Left lung (tissue), 10 donors: Measurements from ENCODE around the gene RNU5B-1. TPM values are rescaled to one million over a fixed set of nuclear protein-coding genes. Genes with fewer than 3 reads are reported as not detected.
A peak's percentile ranks its signal among the peaks of the same experiment; 100 is the strongest.

Source experiments
- ATAC-seq: fragments of 200-7000 bp; cut with Tn5 transposase; one replicate; pipeline ENCODE4 v1.9.1; 2020; ENCODE audit warnings: moderate library complexity
- DNase-seq, 4 donors: peaks; one replicate each; pipeline ENCODE4 v3.0.0-alpha.2; 2013 to 2020
- H3K27ac ChIP-seq, 2 donors: fragments of 200-600 bp; sonication (generic) in 1 of 2; one replicate each; pipeline versions ENCODE4 v1.5.0 to v1.8.0; 2020 to 2021
- H3K27me3 ChIP-seq, 2 donors: fragments of 200-600 bp; sonication (generic) in 1 of 2; one replicate each; pipeline versions ENCODE4 v1.5.0 to v1.8.0; 2020 to 2021
- H3K36me3 ChIP-seq, 2 donors: fragments of 200-600 bp; sonication (generic) in 1 of 2; one replicate each; pipeline versions ENCODE4 v1.5.0 to v1.8.0; 2020 to 2021
- H3K4me1 ChIP-seq, 2 donors: fragments of 200-600 bp; one replicate each; pipeline ENCODE4 v1.8.0; 2021
- H3K4me3 ChIP-seq, 2 donors: fragments of 200-600 bp; sonication (generic) in 1 of 2; one replicate each; pipeline versions ENCODE4 v1.5.0 to v1.8.0; 2020 to 2021; ENCODE audit warnings: mild to moderate bottlenecking in 1 of 2
- H3K9me3 ChIP-seq, 2 donors: fragments of 200-600 bp; sonication (generic) in 1 of 2; one replicate each; pipeline versions ENCODE4 v1.5.0 to v1.8.0; 2020 to 2021
- intact Hi-C, 2 donors: fragments of 100-400 bp; cut with DNase I; formaldehyde crosslinking; loops; one replicate each; pipeline versions ENCODE4 v1.11.2 to v1.14.2; 2022
- polyA plus RNA-seq, 6 donors: library from polyadenylated mRNA; unstranded; fragments of 120-200 nt; gene quantifications; one replicate each; pipeline ENCODE4 v1.2.1, GENCODE V29; 2013; ENCODE audit not compliant: insufficient read length in 6 of 6
- total RNA-seq, 2 donors: library from RNA; stranded (reverse); fragmentation: NEBNext Ultra II Directional; extraction: Animal tissue kit (Norgen Biotek cat#: 25700); gene quantifications; one replicate each; pipeline ENCODE4 v1.2.1, GENCODE V29; 2021
- TF ChIP-seq, protein P1 (sequence below), 2 donors: fragments of 200-600 bp; sonication (generic) in 1 of 2; IDR thresholded peaks; one replicate each; pipeline versions ENCODE4 v1.5.0 to v1.8.0; 2021; ENCODE audit warnings: antibody characterized with exemption in 2 of 2
- donor health status: DM: no; HTN: yes; CAD: no.
- donor health status: DM: no; HTN: no; CAD: no.

The RNU5B-1 gene
- total and polyA plus RNA-seq, 8 donors = 26.6 TPM; not detected in 7

DNA sequence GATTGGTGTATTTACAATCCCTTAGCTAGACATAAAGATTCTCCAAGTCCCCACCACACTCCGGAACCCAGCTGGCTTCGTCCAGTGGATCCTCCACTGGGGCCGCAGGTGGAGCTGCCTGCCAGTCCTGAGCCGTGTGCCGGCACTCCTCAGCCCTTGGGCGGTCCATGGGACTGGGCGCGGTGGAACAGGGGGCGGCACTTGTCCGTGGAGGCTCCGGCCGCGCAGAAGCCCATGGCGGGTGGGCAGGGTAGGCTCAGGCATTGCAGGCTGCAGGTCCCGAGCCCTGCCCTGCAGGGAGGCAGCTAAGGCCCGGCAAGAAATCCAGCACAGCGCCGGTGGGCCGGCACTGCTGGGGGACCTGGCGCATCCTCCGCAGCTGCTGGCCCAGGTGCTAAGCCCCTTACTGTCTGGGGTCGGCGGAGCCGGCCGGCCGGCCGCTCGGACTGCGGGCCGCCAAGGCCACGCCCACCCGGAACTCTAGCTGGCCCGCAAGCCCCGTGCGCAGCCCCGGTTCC, 3.5 kb upstream of the RNU5B-1 start:
- no peak overlapping the region for H3K4me3 ChIP-seq
- intact Hi-C loops = no loop called here
- DNase-seq = no peak
- TF ChIP-seq, protein P1, sequence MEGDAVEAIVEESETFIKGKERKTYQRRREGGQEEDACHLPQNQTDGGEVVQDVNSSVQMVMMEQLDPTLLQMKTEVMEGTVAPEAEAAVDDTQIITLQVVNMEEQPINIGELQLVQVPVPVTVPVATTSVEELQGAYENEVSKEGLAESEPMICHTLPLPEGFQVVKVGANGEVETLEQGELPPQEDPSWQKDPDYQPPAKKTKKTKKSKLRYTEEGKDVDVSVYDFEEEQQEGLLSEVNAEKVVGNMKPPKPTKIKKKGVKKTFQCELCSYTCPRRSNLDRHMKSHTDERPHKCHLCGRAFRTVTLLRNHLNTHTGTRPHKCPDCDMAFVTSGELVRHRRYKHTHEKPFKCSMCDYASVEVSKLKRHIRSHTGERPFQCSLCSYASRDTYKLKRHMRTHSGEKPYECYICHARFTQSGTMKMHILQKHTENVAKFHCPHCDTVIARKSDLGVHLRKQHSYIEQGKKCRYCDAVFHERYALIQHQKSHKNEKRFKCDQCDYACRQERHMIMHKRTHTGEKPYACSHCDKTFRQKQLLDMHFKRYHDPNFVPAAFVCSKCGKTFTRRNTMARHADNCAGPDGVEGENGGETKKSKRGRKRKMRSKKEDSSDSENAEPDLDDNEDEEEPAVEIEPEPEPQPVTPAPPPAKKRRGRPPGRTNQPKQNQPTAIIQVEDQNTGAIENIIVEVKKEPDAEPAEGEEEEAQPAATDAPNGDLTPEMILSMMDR (IDR thresholded peaks at IDR 0.05) = no peak
- ATAC-seq = no peak
- H3K27ac ChIP-seq = no peak overlapping the region
- no peaks in the 10 kb centered on the region for H3K27me3 ChIP-seq
- no peaks in the 10 kb centered on the region for H3K9me3 ChIP-seq
- H3K4me1 ChIP-seq = peaks cover 4 to 44% of the 10 kb centered on the region in 2 donors
- no peaks in the 10 kb centered on the region for H3K36me3 ChIP-seq

DNA sequence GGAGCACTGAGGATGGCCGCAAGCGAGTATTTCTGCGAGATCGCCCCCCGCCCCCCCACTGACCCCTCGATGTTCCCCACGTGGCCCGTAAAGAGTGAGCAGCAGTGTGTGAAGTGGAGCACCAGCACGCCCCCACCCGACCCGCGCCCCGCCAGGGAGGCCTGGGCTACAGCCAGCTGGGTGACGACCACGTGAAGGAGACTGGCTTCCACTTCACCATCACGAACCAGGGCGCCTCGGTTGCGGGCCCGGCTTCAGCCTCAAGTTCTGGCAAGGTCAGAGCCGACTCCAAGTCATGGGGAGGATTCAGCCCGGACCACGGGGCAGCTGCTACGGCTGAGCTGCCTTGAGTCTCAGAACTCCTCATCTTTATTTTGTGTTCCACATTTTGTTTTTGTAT, 2.4 kb upstream of the RNU5B-1 start:
- Histone ChIP-seq H3K4me1 (peaks cover 4 to 36% of the 10 kb centered on the region in 2 donors), H3K9me3 (no peaks in the 10 kb centered on the region), H3K4me3 (no peak overlapping the region), H3K36me3 (no peaks in the 10 kb centered on the region), H3K27ac (no peak overlapping the region), H3K27me3 (no peaks in the 10 kb centered on the region)
- intact Hi-C loops = no loop called here
- ATAC-seq = no peak
- DNase-seq = no peak
- TF ChIP-seq, protein P1 (IDR thresholded peaks at IDR 0.05) = no peak

DNA sequence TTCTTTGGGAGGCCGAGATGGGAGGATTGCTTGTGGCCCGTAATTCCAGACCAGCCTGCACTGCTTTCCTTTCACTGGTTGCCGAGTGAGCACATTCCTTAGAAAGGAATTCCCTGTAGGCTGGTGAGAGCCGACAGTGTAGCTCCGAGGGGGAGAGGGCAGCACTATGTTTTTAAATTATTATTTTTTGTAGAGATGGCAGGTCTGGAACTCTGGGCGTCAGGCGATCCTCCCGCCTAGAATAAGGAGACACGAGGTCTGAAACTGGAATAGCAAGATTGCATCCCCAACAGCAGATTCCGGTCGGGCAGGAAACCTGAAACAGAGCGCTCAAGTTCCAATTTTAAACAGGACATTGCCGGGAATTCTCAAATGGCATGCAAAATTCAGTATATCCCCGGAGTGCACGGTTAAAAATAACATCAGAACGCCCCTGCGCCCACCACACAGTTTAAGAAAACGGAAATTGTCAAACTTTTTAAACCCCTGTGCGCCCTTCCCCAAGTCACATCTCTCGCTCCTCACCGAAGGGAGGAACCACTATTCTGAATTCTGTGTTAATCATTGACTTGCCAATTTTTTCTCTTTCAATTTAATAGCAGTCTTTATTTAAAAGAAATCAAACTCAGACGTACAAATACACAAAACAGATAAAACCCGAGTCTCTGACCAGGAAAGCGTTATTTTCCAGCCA, 643 bp upstream of the RNU5B-1 start:
- TF ChIP-seq, protein P1 (IDR thresholded peaks at IDR 0.05) = no peak
- DNase-seq (peak in 2 of 4 donors; percentile 72 to 76), ATAC-seq (peak; percentile 72)
- H3K9me3 ChIP-seq = no peaks in the 10 kb centered on the region
- peak overlapping the region; percentile 90 to 92 for H3K27ac ChIP-seq
- intact Hi-C loops = no loop called here
- no peaks in the 10 kb centered on the region for H3K27me3 ChIP-seq
- peaks cover 4 to 26% of the 10 kb centered on the region in 2 donors for H3K4me1 ChIP-seq
- peak overlapping the region; percentile 48 for H3K4me3 ChIP-seq
- H3K36me3 ChIP-seq = no peaks in the 10 kb centered on the region

DNA sequence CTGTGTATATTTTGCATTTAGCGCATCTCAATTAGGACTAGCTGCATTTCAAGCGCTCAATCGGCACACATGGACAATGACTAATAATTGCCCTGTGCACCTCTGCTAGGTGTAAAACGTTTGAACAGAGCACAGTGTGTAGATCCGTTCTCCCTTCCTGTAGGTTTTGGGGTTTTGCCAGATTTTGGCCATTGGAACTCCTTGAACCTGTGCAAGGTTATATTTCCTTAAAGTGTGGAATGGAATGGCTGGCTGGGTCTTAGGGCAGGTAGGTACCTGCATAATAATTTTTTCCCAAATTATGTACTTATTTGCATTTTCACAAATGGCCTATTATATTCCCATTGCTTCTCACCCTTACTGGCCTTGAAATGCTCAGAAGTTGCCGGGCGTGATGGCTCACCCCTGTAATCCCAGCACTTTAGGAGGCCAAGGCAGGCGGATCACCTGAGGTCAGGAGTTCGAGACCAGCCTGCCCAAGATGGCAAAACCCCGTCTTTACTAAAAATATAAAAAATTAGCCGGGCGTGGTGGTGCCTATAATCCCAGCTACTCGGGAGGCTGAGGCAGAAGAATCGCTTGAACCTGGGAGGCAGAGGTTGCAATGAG, 777 bp downstream of the RNU5B-1 start:
- H3K4me3 ChIP-seq = peak overlapping the region in 1 of 2 donors; percentile 48
- H3K36me3 ChIP-seq = no peaks in the 10 kb centered on the region
- DNase-seq = no peak
- intact Hi-C loops = no loop called here
- H3K9me3 ChIP-seq = no peaks in the 10 kb centered on the region
- H3K27me3 ChIP-seq = no peaks in the 10 kb centered on the region
- TF ChIP-seq, protein P1 (IDR thresholded peaks at IDR 0.05) = no peak
- H3K4me1 ChIP-seq = peaks cover 4 to 26% of the 10 kb centered on the region in 2 donors
- ATAC-seq = peak; percentile 24
- peak overlapping the region; percentile 90 to 92 for H3K27ac ChIP-seq

DNA sequence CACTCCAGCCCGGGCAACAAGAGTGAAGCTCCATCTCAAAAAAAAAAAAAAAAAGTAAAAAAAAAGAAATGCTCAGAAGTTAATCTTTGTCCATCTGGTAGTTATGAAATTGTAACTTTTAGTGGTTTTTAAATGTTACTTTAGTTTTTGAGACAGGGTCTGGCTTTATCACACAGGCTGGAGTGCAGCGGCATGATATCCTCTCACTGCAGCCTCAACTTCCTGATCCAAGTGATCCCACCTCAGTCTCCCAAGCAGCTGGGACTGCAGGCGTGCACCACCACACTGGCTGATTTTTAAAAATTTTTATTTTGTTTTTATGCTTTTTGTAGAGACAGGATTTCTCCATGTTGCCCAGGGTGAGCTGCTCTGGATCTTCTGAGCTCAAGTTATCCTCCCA, 1.3 kb downstream of the RNU5B-1 start:
- peak overlapping the region in 1 of 2 donors; percentile 90 for H3K27ac ChIP-seq

More for the DNA sequence above, 1.3 kb downstream of the RNU5B-1 start:
- TF ChIP-seq, protein P1 (IDR thresholded peaks at IDR 0.05) = no peak
- H3K27me3 ChIP-seq = no peaks in the 10 kb centered on the region
- ATAC-seq (no peak), DNase-seq (no peak)
- H3K4me1 ChIP-seq = peaks cover 4 to 26% of the 10 kb centered on the region in 2 donors
- intact Hi-C loops = no loop called here
- no peaks in the 10 kb centered on the region for H3K9me3 ChIP-seq
- H3K36me3 ChIP-seq = no peaks in the 10 kb centered on the region
- H3K4me3 ChIP-seq = no peak overlapping the region
